Measurements from ENCODE around the gene CNGB1. TPM values are rescaled to one million over a fixed set of nuclear protein-coding genes. Genes with fewer than 3 reads are reported as not detected.
A peak's percentile ranks its signal among the peaks of the same experiment; 100 is the strongest.

CNGB1 gene
- total RNA-seq, 1 experiment from 2014 or later = not detected

DNA sequence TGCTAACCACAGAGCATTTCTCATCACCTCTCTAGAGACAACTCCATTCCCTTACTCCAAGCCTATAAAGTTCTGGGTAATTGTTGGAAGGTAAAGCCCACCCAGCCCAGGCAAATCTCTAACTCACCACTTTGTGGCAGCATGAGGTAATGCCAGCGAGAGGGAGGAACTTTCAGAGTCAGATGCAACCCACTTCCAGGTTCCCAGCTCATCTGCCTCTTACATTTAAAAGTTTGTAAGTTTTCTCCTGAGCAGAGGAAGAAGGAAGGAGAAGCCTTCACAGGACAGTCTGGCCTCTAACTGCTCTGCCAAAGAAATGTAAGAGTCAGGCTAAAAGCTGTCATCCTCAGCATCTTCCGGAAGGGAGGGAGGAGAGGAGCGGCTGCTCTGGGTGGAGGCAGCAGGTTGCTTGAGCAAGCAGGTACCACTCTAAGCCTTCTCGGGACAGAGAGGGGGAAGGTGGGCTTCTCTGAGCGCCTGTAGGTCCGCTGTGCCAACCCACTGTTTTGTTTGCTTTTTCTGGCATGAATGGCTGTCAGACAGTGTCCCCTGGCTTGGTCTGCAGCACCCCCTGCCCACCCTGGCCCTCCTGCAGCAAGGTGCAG is 28.5 kb upstream of the CNGB1 start:
- Histone ChIP-seq H3K27me3 (no peaks in the 10 kb centered on the region), H3K36me3 (peaks cover 54% of the 10 kb centered on the region), H3K4me3 (peak overlapping the region; percentile 99), H3K9me3 (no peaks in the 10 kb centered on the region)
- DNase-seq = no peak

DNA sequence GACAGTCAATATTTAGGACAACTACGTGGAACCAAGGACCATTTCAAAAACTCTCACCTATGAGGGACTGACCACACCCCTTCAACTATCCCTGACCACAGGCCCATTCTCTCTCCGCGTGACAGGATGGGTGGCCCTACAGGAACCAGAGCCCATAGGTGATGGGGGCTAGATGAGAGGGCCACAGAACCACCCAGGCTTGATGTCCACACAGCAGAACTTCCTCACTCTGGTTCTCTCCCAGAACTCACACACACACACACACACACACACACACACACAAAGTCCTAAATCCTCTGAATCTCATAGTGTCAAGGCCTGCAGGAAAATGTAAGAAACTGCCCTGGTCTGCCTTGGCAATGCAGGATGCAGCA is 28.1 kb upstream of the CNGB1 start:
- no peaks in the 10 kb centered on the region for H3K27me3 ChIP-seq
- peak overlapping the region; percentile 99 for H3K4me3 ChIP-seq
- H3K9me3 ChIP-seq = no peaks in the 10 kb centered on the region
- H3K36me3 ChIP-seq = peaks cover 56% of the 10 kb centered on the region
- no peak for DNase-seq

DNA sequence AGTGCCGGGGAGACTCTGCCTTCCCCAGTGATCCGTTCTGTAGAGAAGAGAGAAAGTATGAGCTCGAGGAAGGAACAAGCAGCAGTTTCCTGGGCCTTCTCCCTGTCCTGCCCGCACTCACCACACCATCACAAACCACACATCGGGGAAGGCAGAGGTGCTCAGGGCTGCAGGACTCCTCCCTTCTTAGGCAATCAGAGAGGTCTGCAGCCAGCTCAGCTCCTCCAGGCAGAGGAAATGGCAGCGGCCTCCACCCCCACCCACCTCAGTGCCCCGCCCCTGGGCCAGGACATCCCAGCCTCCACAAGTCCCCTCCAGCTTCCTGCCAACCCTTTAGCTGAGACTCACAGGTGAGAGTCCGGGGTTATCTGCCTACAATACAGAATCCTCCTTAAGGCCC is 27.6 kb upstream of the CNGB1 start:
- peaks cover 60% of the 10 kb centered on the region for H3K36me3 ChIP-seq
- DNase-seq = no peak
- H3K27me3 ChIP-seq = no peaks in the 10 kb centered on the region
- H3K9me3 ChIP-seq = no peaks in the 10 kb centered on the region
- H3K4me3 ChIP-seq = no peak overlapping the region

DNA sequence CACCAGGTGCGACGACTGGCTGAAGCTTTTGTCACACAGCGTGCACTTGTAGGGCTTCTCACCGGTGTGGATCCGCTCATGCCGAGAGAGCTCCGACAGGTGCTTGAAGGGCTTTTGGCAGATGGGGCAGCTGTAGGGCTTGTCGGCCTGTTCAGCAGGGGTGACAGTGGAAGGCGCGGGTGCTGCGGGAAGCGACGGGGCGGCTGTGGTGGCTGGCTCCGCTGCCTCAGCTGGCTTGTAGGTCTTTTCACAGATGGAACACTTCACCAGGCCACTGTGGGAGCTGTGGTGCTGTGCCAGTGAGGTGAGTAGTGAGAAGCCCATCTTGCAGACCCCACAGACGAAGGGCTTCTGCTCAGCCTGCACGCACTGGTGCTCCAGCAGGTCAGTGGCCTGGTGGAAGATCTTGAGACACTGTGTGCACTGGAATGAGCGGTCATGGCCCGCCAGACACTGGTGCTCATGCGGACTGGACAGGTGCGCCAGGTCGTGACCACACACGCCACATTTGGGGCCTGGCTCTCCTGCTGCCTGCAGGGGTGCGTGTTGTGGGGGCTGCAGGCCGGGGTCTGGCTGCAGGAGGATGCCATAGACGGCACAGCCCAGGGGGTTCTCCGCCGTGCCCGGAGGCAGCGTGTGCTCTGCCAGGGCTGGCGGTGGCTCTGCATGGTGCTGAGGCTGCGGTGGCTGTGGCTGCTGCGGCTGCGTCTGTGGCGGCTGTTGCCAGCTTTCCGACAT is 26.8 kb upstream of the CNGB1 start:
- Histone ChIP-seq H3K27me3 (no peaks in the 10 kb centered on the region), H3K9me3 (no peaks in the 10 kb centered on the region), H3K4me3 (no peak overlapping the region), H3K36me3 (peaks cover 53% of the 10 kb centered on the region)
- no peak for DNase-seq

DNA sequence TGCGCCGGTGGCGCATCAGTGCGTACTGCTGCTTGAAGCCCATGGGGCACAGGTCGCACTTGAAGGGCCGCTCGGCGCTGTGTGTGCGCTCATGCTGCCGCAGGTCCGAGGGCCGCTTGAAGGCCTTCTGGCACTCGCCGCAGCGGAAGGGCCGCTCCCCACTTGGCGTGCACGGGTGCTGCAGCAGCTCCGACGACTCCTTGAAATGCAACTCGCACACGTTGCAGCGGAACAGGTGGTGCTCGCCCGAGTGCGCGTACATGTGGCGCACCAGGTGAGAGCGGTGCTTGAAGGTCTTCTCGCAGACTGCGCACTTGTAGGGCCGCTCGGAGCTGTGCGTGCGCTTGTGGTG is 26.2 kb upstream of the CNGB1 start:
- DNase-seq = no peak
- no peaks in the 10 kb centered on the region for H3K27me3 ChIP-seq

DNA sequence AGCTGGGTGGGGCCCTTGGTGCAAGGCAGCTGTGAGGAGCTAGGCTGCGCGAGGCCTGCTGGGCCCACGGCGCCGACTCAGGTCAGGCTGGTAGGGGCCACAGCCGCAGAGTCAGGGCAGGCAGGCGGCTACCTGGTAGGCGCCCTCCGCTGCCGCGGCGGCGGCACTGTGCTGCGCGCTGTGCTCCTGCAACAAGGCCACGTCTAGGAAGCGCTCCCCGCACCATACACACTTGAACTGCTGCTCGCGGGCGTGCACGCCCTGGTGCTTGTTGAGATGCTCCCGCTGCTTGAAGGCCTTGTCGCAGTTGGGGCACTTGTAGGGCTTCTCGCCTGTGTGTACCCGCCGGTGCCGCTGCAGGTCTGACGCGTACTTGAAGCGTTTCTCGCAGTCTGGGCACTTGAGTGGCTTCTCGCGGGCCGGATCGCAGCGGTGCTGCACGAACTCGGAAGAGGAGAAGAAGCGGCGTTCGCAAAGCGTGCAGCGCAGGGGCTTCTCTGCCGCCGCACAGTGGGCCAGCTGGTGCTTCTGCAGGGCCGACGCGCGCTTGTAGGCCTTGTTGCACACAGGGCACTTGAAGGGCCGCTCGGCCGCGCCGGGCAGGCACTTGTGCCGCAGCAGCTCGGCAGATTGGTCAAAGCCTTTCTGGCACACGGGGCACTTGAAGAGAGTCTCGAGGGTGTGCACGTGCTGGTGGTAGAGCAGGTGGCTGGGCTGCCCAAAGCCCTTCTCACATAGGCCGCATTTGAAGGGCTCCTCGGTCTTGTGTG is 25.7 kb upstream of the CNGB1 start:
- Histone ChIP-seq H3K9me3 (no peaks in the 10 kb centered on the region), H3K4me3 (no peak overlapping the region), H3K27me3 (no peaks in the 10 kb centered on the region), H3K36me3 (peaks cover 50% of the 10 kb centered on the region)
- no peak for DNase-seq

More for the DNA sequence above, 26.2 kb upstream of the CNGB1 start:
- H3K36me3 ChIP-seq = peaks cover 50% of the 10 kb centered on the region
- no peak overlapping the region for H3K4me3 ChIP-seq
- no peaks in the 10 kb centered on the region for H3K9me3 ChIP-seq

DNA sequence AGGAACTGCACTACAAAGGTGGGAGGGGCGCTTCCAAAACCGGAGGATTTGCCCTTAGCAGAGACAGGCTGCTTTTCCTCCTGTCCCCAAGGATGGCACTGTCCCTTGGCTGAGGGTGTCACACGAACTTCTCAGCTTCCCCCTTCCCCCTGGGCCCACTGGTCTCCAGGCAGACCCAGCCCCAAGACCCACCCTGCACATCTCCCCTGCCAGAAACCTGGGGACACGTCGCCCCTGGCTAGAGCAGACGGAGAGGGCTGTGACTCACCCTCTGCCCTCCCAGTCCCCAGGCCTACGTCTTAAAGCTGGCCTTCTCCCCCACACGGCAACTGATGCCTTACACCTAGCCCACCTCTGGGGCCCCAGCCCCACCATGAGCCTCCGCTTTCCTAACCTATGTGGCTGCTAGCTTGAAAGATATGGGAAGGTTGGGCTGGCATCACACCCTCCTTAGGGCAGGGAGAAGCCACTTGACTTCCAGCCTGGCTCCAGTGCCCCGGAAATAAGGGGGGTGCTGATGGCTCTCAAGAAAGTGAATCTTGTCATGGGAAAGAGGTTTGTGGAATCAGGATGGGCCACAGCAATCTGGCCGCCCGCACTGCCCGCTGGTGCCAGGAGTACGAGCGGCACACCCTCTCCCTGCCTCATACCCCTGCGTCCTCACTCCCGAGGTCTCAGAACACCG is 24.9 kb upstream of the CNGB1 start:
- Histone ChIP-seq H3K27me3 (no peaks in the 10 kb centered on the region), H3K36me3 (peaks cover 50% of the 10 kb centered on the region), H3K9me3 (no peaks in the 10 kb centered on the region), H3K4me3 (no peak overlapping the region)
- no peak for DNase-seq

DNA sequence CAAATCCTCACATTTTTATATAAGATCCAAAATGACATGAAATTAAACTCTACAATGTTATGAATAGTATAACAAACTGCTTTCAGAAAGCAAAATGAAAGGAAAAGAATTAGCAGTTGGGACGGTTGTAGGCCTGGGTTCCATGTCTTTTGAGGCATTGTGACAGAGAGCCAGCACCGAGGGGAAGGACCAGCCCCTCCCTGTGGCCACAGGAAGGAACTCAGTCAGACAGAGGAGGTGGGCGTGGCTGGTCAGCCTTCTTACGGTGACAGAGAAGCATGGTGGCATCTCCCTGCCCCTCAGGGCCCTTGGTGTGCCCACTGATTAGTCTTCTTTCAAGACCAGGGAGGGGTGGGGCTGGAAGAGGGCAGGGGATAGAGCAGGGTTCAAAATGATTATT is 23.9 kb upstream of the CNGB1 start:
- Histone ChIP-seq H3K9me3 (no peaks in the 10 kb centered on the region), H3K27me3 (no peaks in the 10 kb centered on the region), H3K4me3 (no peak overlapping the region), H3K36me3 (peaks cover 50% of the 10 kb centered on the region)
- peak; percentile 64 for DNase-seq

DNA sequence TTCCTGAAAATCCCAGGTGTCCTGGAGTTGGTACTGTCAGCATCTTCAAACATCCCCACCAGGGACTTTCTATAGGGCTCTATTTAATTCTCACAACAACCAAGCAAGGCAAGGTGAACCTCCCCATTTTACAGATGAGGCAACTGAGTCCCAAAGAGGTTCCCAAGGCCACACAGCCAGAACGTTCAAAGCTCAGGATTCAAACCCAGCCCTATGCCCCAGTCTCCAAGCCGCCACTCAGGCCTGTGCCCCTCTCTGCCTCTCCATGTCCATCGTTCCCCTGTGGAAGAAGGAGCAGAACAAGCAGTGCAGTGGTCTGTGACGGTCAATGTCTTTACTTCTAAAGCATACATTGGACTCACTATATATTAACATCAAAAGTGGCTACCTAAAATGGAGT is 23.4 kb upstream of the CNGB1 start:
- H3K4me3 ChIP-seq = no peak overlapping the region
- no peak for DNase-seq
- peaks cover 50% of the 10 kb centered on the region for H3K36me3 ChIP-seq
- H3K27me3 ChIP-seq = no peaks in the 10 kb centered on the region
- no peaks in the 10 kb centered on the region for H3K9me3 ChIP-seq

DNA sequence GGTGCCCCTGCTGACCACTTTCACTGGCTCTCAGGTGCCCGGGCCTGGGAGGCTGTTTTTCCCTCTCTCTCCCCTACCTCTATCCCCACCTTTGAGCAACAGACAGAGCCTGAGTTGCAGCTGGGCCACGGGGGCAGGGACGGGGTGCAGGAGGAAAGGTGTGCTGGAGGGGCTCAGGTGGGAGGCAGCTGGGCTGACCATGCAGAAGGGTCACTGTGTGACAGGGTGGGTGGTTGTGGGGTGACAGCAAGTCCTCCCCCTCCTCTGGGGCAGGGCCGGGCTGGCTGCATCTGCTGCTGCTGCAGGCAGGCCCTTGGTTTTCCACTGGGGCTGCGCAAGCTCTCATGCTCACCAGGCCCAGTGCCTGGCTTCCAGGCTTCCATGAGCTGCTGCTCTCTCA is 23.0 kb upstream of the CNGB1 start:
- DNase-seq = no peak
- Histone ChIP-seq H3K27me3 (no peaks in the 10 kb centered on the region), H3K36me3 (peaks cover 50% of the 10 kb centered on the region), H3K4me3 (no peak overlapping the region), H3K9me3 (no peaks in the 10 kb centered on the region)

DNA sequence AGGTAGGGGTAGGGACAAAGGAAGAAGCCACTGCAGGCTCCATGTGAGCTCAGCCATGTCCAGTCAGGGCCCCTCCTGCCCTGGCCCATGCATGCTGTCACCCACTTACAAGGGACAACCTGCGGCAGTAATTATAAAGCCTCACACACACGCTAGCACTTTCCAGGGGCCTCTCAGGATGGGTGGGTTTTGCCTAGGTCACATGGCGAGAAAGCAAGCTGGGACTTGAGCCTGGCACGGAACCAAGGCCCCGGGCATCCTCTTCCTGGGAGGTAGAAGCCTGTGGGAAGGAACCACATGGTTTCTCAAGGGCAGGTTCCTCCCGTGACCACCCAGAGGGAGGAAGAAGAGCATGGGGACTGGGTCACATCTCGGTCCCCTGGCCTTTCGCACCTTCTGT is 22.5 kb upstream of the CNGB1 start:
- H3K27me3 ChIP-seq = no peaks in the 10 kb centered on the region
- H3K9me3 ChIP-seq = no peaks in the 10 kb centered on the region
- DNase-seq = no peak
- H3K4me3 ChIP-seq = no peak overlapping the region
- H3K36me3 ChIP-seq = peaks cover 50% of the 10 kb centered on the region

DNA sequence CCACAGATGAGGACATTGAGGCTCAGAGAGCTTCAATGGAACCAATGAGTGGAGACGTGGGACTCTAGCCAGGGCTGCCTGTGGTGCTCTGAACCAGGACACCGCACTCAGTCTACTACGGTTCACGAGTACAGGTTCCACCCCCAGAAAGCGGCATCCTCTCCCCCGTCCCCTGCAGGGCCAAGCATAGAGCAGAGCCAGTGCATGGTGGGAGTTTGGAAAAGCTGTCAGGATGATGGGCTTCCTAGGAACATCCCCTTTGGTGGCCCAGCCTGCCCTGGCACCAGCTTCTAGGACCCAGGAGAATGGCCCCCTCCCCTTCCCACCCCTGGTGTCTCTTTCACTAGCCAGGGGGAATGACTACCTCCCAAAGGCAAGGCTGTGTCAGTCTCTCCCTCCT is 21.2 kb upstream of the CNGB1 start:
- Histone ChIP-seq H3K36me3 (peaks cover 36% of the 10 kb centered on the region), H3K27me3 (no peaks in the 10 kb centered on the region), H3K9me3 (no peaks in the 10 kb centered on the region), H3K4me3 (no peak overlapping the region)
- no peak for DNase-seq

DNA sequence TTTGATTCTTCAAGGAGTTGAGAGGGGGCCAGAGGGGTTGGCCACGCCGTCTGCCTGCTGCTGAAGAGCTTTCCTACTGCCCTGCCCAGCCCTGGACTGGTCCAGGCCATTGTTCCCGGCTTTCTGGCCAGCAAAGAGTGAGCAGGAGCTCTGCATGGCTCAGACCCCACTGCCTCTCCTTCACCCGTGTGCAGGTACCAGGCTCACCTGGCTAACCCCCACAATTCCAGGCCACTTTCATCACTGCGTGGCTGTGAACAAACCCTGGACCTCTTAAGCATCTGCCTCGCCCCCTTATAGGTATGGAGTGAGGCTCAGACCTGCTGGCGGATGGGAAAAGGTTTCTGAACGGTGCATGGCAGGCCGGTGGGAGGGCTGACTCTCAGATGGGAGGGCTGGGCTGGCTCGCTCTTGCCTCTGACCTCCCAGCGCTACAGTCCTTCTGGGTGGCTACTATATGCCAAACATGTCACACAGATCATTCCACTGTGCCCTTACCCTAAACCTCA is 20.7 kb upstream of the CNGB1 start:
- H3K27me3 ChIP-seq = no peaks in the 10 kb centered on the region
- no peaks in the 10 kb centered on the region for H3K9me3 ChIP-seq
- no peak for DNase-seq
- H3K4me3 ChIP-seq = no peak overlapping the region
- peaks cover 31% of the 10 kb centered on the region for H3K36me3 ChIP-seq

DNA sequence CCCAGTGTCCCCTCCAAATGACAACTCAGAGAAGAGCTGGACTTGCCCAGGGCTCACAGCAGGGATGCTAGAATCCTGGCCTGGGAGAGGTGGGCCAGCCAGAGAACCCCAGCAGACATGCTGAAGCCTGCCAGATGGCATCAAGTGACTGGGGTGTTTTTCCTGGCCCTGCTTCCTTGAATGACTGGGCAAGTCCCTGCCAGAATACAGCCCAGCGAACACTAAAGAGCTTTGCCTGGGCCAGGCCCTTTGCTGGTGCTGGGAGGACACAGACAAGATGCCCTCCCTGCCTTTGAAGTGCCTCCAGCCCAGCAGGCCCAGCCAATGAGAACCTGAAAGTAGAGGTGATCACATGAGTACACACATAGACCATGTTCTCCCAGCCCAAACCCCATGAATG is 18.0 kb upstream of the CNGB1 start:
- peak; percentile 92 for DNase-seq
- H3K27me3 ChIP-seq = peaks cover 4% of the 10 kb centered on the region

DNA sequence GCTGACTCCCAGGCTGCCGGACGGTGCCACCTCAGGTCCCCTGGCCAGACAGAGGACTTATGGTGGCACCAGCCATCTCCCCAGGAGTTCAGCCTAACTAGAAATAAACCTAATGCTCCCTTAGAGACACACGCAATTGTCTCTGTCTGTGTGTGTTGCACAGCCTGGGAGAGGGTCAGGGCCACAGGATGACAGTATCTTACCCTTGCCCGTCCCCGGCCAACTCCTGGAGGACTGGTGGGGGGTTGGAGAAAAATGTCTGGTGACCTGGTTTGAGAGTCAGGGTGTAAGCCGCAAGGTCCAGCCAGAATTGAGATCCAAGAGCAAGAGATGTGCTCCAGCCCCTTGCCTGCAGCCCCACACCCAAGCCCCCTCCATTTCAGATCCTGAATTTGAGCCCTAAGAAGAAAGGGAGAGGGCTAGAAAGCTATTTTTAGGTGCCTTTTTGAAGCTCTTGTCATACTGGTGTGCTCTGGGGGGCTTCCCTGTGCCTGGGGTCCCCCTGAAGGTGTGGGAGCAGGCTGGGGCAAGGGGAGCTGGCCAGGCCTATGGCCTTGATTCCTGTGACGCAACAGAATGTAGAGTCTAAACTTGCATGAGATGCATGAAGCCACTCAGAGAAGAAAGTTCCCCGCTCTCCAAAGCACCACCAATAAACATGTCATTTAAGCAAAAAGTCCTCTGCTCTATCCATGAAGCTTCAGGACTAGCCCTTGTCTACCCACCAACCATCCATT is 16.7 kb upstream of the CNGB1 start:
- Histone ChIP-seq H3K36me3 (no peaks in the 10 kb centered on the region), H3K9me3 (no peaks in the 10 kb centered on the region), H3K27me3 (peaks cover 4% of the 10 kb centered on the region), H3K4me3 (no peak overlapping the region)
- DNase-seq = no peak

More for the DNA sequence above, 18.0 kb upstream of the CNGB1 start:
- Histone ChIP-seq H3K4me3 (no peak overlapping the region), H3K36me3 (peaks cover 4% of the 10 kb centered on the region), H3K9me3 (no peaks in the 10 kb centered on the region)

DNA sequence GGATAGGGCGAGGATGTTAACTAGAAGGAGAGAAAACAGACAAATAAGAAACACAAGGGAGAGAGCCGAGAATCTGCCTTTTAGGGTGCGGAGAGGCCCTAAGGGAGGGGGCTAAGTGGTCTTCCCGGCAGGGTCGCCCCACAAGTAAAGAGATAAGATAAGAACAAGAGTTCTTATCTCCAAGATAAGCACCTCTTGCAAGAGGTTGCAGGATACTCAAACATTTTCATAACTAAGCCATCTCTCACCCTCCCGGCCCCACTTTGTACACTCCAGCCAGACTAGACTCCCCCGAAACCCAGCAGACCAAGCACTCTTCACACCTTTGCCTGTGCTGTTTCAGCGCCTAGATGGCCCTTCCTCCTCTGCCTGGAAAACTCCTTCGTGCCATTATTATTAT is 15.3 kb upstream of the CNGB1 start:
- Histone ChIP-seq H3K9me3 (no peaks in the 10 kb centered on the region), H3K27me3 (peaks cover 7% of the 10 kb centered on the region), H3K36me3 (no peaks in the 10 kb centered on the region), H3K4me3 (no peak overlapping the region)
- DNase-seq = no peak
